ENCODE results near the gene CEP55.

DNA sequence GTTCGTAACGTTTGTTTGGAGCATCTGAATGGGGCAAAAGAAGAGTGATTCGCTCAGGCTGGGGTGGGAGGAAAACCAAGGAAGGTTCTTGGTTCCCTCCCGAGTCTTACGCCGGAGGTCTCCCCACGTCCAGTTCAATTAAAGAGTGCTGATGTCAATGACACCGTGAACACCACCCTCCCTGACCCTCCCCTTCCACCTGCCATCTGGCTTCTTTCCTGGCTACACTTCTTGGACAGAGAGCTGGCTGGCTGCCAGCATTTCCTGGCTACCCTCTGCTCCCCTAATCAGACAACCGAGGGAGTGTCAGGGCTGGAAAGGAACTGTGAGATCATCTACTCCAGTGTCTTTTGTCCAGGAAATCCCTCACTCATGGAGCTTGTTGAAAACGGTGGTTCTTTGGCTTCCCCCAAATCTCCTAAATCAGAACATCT lies 46.0 kb downstream of the CEP55 start:
- TF ChIP-seq, protein P1, sequence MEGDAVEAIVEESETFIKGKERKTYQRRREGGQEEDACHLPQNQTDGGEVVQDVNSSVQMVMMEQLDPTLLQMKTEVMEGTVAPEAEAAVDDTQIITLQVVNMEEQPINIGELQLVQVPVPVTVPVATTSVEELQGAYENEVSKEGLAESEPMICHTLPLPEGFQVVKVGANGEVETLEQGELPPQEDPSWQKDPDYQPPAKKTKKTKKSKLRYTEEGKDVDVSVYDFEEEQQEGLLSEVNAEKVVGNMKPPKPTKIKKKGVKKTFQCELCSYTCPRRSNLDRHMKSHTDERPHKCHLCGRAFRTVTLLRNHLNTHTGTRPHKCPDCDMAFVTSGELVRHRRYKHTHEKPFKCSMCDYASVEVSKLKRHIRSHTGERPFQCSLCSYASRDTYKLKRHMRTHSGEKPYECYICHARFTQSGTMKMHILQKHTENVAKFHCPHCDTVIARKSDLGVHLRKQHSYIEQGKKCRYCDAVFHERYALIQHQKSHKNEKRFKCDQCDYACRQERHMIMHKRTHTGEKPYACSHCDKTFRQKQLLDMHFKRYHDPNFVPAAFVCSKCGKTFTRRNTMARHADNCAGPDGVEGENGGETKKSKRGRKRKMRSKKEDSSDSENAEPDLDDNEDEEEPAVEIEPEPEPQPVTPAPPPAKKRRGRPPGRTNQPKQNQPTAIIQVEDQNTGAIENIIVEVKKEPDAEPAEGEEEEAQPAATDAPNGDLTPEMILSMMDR (IDR thresholded peaks at IDR 0.05; ENCODE audit: insufficient read depth, low read depth, low read length): no peak
- TF ChIP-seq EZH2 (IDR thresholded peaks at IDR 0.05; ENCODE audit: insufficient read depth, low read length): no peak

Measured in astrocyte (in vitro differentiated cells and primary cell).